Adrenal gland (tissue), 12 donors: Measurements from ENCODE around the gene AK8. TPM values are rescaled to one million over a fixed set of nuclear protein-coding genes. Genes with fewer than 3 reads are reported as not detected.

Experiments used
- DNase-seq, 7 donors: peaks; one replicate each; pipeline ENCODE4 v3.0.0-alpha.2; 2019 to 2020
- H3K27ac ChIP-seq, 5 donors: fragments of 200-600 bp; sonication (generic) in 4 of 5; 1 replicate in 3 of 5; 2 replicates in 2 of 5; pipeline versions ENCODE4 v1.5.1 to v1.8.0; 2016 to 2020; ENCODE audit warnings: mild to moderate bottlenecking in 1 of 5
- H3K27me3 ChIP-seq: fragments of 200-600 bp; 2 replicates; pipeline ENCODE4 v1.8.0; 2021
- H3K36me3 ChIP-seq, 2 donors: fragments of 200-600 bp; replicated peaks in 1 of 2; 1 replicate in 1 of 2; 2 replicates in 1 of 2; pipeline versions ENCODE4 v1.5.1 to v1.8.0; 2018 to 2022
- H3K4me1 ChIP-seq, 2 donors: fragments of 200-600 bp; replicated peaks in 1 of 2; 1 replicate in 1 of 2; 2 replicates in 1 of 2; pipeline versions ENCODE4 v1.5.1 to v1.8.0; 2018 to 2021
- H3K4me3 ChIP-seq, 4 donors: fragments of 200-600 bp; sonication (generic) in 3 of 4; one replicate each; pipeline ENCODE4 v1.5.1; 2016 to 2018
- H3K9me3 ChIP-seq, 3 donors: fragments of 200-600 bp; sonication (generic) in 1 of 3; replicated peaks in 1 of 3; 1 replicate in 2 of 3; 2 replicates in 1 of 3; pipeline versions ENCODE4 v1.5.1 to v1.8.0; 2016 to 2021
- POLR2A ChIP-seq, 2 donors: fragments of 450-650 bp; IDR thresholded peaks; one replicate each; pipeline ENCODE4 v1.6.1; 2017; ENCODE audit warnings: antibody characterized with exemption in 2 of 2, mild to moderate bottlenecking in 2 of 2, moderate library complexity in 1 of 2
- WGBS, 4 donors: extraction: QIAGEN DNeasy Blood & Tissue Kit in 2 of 4; methylation state at CpG; one replicate each; pipeline versions ENCODE4 v1.1.5 to v1.1.7; 2013 to 2017; 5-methylcytosine and 5-hydroxymethylcytosine counted together
- intact Hi-C, 2 donors: fragments of 100-400 bp; cut with DNase I; formaldehyde crosslinking; loops; one replicate each; pipeline versions ENCODE4 v1.14.1 to v1.15.0; 2022 to 2023
- polyA plus RNA-seq, 3 donors: library from polyadenylated mRNA; stranded (reverse); fragments of 200-250 nt in 2 of 3; fragments of 350-450 nt in 1 of 3; fragmentation: Illumina TruSeq in 1 of 3; extraction: RNeasy Lipid Tissue Mini Kit (QIAGEN cat#74804) in 1 of 3; gene quantifications; one replicate each; pipeline ENCODE4 v1.2.3, GENCODE V29; 2013 to 2014
- total RNA-seq, 9 donors: library from RNA; depleted of rRNA in 4 of 9; stranded (reverse); fragments of >200 nt in 4 of 9; fragments of 120-200 nt in 1 of 9; fragmentation: NEBNext Ultra II Directional in 1 of 9; extraction: Animal tissue kit (Norgen Biotek cat#: 25700) in 1 of 9; gene quantifications; one replicate each; pipeline versions ENCODE4 v1.1.0 to v1.2.4, GENCODE V29; 2013 to 2023
- TF ChIP-seq, protein P1 (sequence below), 6 experiments: fragments of 450-650 bp in 4 of 6; fragments of 200-600 bp in 2 of 6; sonication (generic) in 1 of 6; IDR thresholded peaks; 1 replicate in 5 of 6; 2 replicates in 1 of 6; pipeline versions ENCODE4 v1.5.1 to v1.8.0; 2016 to 2021; ENCODE audit warnings: antibody characterized with exemption in 6 of 6, mild to moderate bottlenecking in 2 of 6, moderate library complexity in 1 of 6
- donor health status: healthy with polysubstance abuse.
- donor health status: Bipolar disorder and iron deficiency.
- donor health status: DM: yes; HTN: yes; CAD: no.
- donor health status: DM: no; HTN: no; CAD: no.
- donor health status: DM: no; HTN: no; CAD: no.
- donor health status: DM: yes; HTN: yes; CAD: no.

AK8 gene
- total and polyA plus RNA-seq, 12 donors: 0.69 to 6.0 (median 1.5) TPM

DNA sequence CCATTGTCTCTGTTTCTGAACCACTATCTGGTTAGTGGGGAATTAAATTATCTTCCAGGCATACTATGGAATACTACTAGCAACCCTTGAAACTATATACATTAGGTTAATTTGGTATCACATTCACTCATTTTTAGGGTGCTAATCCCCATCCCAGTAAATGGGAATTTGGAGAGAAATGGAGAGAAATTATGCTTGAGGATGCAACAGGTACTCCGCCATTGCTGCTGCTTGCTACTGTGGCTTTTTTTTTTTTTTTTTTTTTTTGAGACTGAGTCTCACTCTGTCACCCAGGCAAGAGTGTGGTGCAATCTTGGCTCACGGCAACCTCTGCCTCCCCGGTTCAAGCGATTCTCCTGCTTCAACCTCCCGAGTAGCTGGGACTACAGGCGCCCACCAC lies 66.1 kb downstream of the AK8 start:
- WGBS, 4 donors: 81 to 95% (median 84%) methylated on average over 6 of the region's 6 CpGs
- no peak overlapping the region for H3K4me3 ChIP-seq
- no peaks in the 10 kb centered on the region for H3K27me3 ChIP-seq
- no peaks in the 10 kb centered on the region for H3K36me3 ChIP-seq
- intact Hi-C loops: no loop called here
- no peak overlapping the region for H3K27ac ChIP-seq
- H3K4me1 ChIP-seq: no peaks in the 10 kb centered on the region
- H3K9me3 ChIP-seq: no peaks in the 10 kb centered on the region
- DNase-seq: no peak
- no peak for TF ChIP-seq POLR2A (IDR thresholded peaks at IDR 0.05)
- TF ChIP-seq, protein P1, sequence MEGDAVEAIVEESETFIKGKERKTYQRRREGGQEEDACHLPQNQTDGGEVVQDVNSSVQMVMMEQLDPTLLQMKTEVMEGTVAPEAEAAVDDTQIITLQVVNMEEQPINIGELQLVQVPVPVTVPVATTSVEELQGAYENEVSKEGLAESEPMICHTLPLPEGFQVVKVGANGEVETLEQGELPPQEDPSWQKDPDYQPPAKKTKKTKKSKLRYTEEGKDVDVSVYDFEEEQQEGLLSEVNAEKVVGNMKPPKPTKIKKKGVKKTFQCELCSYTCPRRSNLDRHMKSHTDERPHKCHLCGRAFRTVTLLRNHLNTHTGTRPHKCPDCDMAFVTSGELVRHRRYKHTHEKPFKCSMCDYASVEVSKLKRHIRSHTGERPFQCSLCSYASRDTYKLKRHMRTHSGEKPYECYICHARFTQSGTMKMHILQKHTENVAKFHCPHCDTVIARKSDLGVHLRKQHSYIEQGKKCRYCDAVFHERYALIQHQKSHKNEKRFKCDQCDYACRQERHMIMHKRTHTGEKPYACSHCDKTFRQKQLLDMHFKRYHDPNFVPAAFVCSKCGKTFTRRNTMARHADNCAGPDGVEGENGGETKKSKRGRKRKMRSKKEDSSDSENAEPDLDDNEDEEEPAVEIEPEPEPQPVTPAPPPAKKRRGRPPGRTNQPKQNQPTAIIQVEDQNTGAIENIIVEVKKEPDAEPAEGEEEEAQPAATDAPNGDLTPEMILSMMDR (IDR thresholded peaks at IDR 0.05): no peak

DNA sequence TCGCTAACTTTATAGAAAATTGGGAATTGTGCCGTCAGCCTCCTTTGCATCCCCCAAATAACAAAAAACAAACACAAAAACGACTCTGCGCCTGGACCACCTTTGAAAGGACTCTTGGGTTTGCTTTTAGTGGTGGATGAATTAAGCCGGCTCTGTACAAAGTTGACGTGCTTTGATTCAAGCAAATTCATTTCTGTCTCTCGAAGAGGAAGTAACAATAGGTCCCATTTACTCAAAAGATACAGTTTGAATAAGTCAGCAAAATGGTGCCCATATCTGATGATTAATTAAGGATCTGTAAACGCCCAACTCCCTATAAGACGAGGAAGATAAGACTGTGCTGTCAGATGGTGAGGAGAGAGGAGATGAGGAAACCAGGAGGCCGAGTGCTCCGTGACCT lies 67.8 kb downstream of the AK8 start:
- Histone ChIP-seq H3K36me3 (no peaks in the 10 kb centered on the region), H3K4me3 (no peak overlapping the region), H3K4me1 (no peaks in the 10 kb centered on the region), H3K27ac (no peak overlapping the region), H3K9me3 (no peaks in the 10 kb centered on the region), H3K27me3 (no peaks in the 10 kb centered on the region)
- DNase-seq: no peak
- TF ChIP-seq POLR2A (IDR thresholded peaks at IDR 0.05): no peak
- TF ChIP-seq, protein P1 (IDR thresholded peaks at IDR 0.05): no peak
- intact Hi-C loops: no loop called here
- 73 to 79% (median 78%) methylated on average over 11 of the region's 11 CpGs for WGBS, 4 donors

DNA sequence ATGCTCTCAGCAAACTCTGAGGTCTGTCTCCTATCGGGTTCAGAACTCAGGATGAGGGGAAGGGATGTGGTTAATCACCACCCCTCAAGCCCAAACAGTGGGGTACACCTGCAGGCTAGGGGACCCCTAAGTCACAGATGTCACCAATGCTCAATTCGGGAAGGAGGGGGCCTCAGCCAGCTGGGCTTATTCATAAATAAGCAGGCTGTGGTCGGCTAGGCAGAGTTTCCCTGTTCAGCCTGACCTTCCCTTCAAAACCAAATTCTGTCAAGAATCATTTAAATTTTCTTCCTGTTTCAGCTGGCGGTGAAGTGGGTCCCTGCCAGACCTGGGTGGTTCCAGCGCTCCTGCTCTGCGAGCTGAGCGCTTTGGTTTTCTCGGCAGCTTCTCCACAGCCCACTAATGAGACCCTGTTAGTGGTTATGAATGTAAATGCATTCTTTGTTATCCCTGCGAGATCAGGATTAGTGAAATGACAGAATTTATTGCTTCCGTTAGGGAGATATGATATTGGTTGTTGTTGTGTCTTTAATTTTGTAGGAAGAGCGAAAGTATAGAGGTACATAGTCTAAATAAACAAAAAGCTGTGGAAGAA lies 68.3 kb downstream of the AK8 start:
- Histone ChIP-seq H3K4me1 (no peaks in the 10 kb centered on the region), H3K27ac (no peak overlapping the region), H3K36me3 (no peaks in the 10 kb centered on the region), H3K27me3 (no peaks in the 10 kb centered on the region), H3K9me3 (no peaks in the 10 kb centered on the region), H3K4me3 (no peak overlapping the region)
- DNase-seq: no peak
- no peak for TF ChIP-seq POLR2A (IDR thresholded peaks at IDR 0.05)
- TF ChIP-seq, protein P1 (IDR thresholded peaks at IDR 0.05): no peak
- intact Hi-C loops: no loop called here
- WGBS, 4 donors: 69 to 78% (median 76%) methylated on average over 10 to 11 of the region's 11 CpGs

DNA sequence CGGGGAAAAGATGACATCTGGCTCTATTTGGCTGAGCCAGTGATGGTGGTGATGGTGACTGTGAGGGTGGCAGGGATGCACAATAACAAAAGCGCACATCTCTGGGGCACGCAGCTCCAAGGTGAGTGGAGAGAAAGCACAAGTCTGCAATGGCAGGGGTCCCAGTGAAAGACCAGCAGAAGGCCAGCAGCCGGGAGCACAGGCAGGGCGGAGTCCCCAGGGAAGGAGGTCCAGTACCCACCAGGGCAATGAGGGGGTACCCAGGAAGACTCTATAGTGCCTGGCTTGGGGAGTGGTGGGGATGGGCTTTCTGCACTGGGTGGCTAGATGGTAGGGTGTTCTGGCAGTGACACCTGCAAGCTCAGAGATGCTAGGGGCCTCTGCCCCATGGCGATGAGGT lies 69.4 kb downstream of the AK8 start:
- Histone ChIP-seq H3K27me3 (no peaks in the 10 kb centered on the region), H3K36me3 (no peaks in the 10 kb centered on the region), H3K4me3 (no peak overlapping the region), H3K4me1 (no peaks in the 10 kb centered on the region), H3K9me3 (no peaks in the 10 kb centered on the region), H3K27ac (no peak overlapping the region)
- DNase-seq: no peak
- intact Hi-C loops: no loop called here
- 83 to 92% (median 86%) methylated on average over 6 of the region's 6 CpGs for WGBS, 4 donors
- TF ChIP-seq, protein P1 (IDR thresholded peaks at IDR 0.05): no peak
- TF ChIP-seq POLR2A (IDR thresholded peaks at IDR 0.05): no peak
